RWPE2 (cell line): ENCODE results near the gene FAM72D.
A peak's percentile ranks its signal among the peaks of the same experiment; 100 is the strongest.
"Not testable (repeated sequence)": the region's sequence is repeated elsewhere in the genome, so short reads cannot be mapped to it uniquely, and the experiment has no call there.

ENCODE experiments used
- ATAC-seq: fragments of 200-7000 bp; cut with Tn5 transposase; 3 replicates; pipeline ENCODE4 v1.9.1; 2021; ENCODE audit warnings: low read depth
- DNase-seq: peaks from one replicate; pipeline ENCODE4 v3.0.0-alpha.2; 2020; ENCODE audit warnings: low spot score
- H3K27ac ChIP-seq: fragments of 450-650 bp; 2 replicates; pipeline ENCODE4 v1.5.1; 2017; ENCODE audit warnings: mild to moderate bottlenecking; ENCODE audit not compliant: poor library complexity, severe bottlenecking
- H3K27me3 ChIP-seq: fragments of 250-450 bp; sonication (Bioruptor Pico); 2 replicates; pipeline ENCODE4 v1.5.1; 2021; ENCODE audit warnings: mild to moderate bottlenecking, moderate library complexity; ENCODE audit not compliant: insufficient read depth, poor library complexity, severe bottlenecking
- H3K36me3 ChIP-seq: fragments of 250-450 bp; sonication (Bioruptor Pico); 2 replicates; pipeline ENCODE4 v1.5.1; 2020; ENCODE audit warnings: low read depth, mild to moderate bottlenecking, moderate library complexity
- H3K4me1 ChIP-seq: fragments of 250-450 bp; sonication (Bioruptor Pico); 2 replicates; pipeline ENCODE4 v1.5.1; 2021; ENCODE audit warnings: mild to moderate bottlenecking, moderate library complexity; ENCODE audit not compliant: insufficient read depth, poor library complexity, severe bottlenecking
- H3K4me3 ChIP-seq: fragments of 250-450 bp; sonication (Bioruptor Pico); 2 replicates; pipeline ENCODE4 v1.5.1; 2021; ENCODE audit warnings: mild to moderate bottlenecking, moderate library complexity; ENCODE audit not compliant: severe bottlenecking
- H3K9me3 ChIP-seq: fragments of 250-450 bp; sonication (Bioruptor Pico); 2 replicates; pipeline ENCODE4 v1.5.1; 2021; ENCODE audit warnings: mild to moderate bottlenecking, moderate library complexity; ENCODE audit not compliant: severe bottlenecking

Gene FAM72D

DNA sequence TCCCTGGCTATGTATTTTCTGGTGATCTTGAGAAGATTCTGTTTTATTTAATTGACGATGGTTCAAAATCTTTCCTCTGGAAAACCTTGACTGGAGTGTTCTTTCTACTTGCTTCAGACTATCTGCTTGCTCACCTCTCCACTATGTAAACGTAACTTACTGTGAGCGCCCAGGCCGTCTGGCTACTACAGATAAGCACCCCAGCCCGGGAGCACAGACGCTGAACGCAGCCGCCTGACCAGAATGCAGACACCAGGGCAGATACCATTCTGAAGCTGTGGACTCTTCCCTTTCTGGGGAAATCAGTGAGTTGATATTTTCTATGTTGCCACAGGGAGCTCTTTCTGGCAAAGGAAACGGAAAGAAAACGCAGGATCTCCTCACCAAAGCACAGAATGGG is 29.3 kb upstream of the FAM72D start:
- DNase-seq, H3K4me3 ChIP-seq, H3K9me3 ChIP-seq, H3K4me1 ChIP-seq, ATAC-seq, H3K36me3 ChIP-seq, H3K27me3 ChIP-seq, H3K27ac ChIP-seq: not testable (repeated sequence)

DNA sequence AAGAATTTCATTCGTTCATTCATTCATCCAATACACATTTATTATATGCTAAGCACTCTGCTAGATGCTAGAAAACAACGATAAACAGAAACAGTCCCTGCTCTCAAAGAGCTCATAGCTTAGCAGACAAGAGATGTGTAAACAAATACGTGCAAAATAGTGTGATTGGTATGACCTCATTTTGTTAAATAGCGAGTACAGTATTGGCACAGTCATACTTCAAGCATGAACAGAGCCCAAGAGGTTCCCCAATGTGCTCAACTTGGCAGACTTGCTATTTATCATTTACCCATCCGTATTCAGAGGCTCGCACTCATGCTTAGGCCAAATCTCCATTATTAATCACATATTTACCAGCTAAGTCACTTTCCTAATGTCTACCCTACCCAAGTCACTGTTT is 24.2 kb upstream of the FAM72D start:
- not testable (repeated sequence) for DNase-seq, H3K27ac ChIP-seq, H3K9me3 ChIP-seq, H3K4me1 ChIP-seq, H3K36me3 ChIP-seq, H3K27me3 ChIP-seq, H3K4me3 ChIP-seq
- peak; percentile 78 for ATAC-seq

DNA sequence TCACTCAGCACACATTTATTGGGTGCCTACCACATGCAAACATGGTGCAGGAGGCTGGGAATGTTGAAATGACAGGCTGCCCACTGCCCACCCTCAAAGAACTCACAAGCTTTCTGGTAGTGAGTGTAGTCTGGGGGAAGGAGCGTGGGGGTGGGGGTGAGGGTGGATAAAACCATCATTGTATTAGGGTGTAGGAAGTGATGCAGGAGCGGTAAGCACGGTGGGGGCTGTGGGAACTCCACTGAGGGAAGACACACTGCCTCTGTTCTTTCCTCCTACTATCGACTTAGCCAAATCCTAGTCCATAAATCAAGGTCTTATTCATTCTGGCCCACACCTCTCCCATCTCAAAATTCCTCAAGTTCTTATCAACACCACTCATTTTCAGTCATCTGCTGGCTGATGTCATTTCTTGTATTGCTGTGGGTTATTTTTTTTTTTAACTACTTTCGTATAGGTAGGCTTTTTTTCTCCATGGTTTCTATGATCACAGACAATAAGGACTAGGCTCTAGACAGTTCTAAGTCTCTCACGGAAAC is 21.7 kb upstream of the FAM72D start:
- peak; percentile 72 for ATAC-seq

DNA sequence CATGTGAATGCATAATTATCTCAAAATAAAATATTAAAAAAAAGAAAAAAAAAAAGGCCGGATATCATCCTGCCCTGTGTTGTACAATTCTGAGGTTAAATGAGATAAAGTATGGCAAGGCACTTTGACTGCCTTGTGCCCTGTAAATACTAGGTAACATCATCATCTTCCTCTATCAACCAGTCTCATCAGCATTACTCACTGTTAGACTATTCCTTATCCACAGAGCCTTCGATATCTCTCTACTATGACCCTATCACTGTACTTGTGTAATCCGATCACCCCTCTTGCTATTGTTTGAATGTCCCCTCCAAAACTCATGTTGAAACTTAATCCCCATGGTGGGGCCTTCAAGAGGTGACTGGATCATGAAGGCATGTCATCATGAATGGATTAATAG is 18.9 kb upstream of the FAM72D start:
- H3K27me3 ChIP-seq, H3K4me3 ChIP-seq, H3K4me1 ChIP-seq, H3K36me3 ChIP-seq, H3K27ac ChIP-seq, H3K9me3 ChIP-seq, DNase-seq: not testable (repeated sequence)
- ATAC-seq: peak; percentile 51; the same call in 1 of the 3 replicates

More for the DNA sequence above, 21.7 kb upstream of the FAM72D start:
- H3K27ac ChIP-seq, H3K4me1 ChIP-seq, H3K36me3 ChIP-seq, DNase-seq, H3K9me3 ChIP-seq, H3K27me3 ChIP-seq, H3K4me3 ChIP-seq: not testable (repeated sequence)

DNA sequence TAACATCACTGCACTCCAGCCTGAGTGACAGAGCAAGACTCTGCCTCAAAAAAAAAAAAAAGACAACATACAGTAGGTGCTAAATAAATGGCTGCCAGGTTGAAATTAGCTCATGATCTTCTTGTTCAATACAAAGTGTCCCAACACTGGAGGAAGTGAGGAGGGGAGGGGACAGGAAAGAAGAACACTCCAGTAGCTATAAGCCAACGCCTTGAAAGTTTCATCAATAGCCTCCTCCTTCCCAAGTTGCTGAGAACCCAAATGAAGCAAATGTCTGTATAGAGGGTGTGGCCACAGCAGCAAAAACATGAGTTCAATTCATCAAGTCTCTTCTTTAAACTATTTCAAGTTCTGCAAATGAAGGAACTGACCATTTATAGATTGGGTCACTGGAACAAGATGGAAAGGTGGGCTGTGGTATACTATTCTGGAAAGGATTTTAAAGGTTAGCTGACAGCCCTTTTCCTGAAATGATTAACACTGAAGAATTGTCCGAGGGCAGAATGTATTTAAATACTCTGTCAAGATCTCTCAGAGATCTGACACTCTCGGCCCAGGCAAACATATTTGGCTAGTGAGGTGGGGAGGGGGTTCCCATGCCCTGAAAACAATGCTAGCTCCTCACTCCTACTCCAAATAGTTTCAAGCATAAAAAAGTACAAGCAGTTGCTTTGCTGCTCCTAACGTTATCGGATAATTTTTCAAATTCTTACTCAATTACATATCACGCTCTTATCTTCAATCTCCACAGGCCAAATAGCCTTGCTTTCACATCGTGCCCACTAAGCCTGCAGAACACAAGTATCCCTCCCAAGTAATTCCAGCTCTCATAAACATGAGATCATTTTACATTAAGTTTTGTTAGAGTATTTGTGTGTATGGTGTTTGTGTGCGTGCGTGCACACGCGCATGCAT is 17.6 kb upstream of the FAM72D start:
- not testable (repeated sequence) for ATAC-seq, H3K9me3 ChIP-seq, H3K4me1 ChIP-seq, H3K27ac ChIP-seq, DNase-seq, H3K36me3 ChIP-seq, H3K4me3 ChIP-seq, H3K27me3 ChIP-seq

DNA sequence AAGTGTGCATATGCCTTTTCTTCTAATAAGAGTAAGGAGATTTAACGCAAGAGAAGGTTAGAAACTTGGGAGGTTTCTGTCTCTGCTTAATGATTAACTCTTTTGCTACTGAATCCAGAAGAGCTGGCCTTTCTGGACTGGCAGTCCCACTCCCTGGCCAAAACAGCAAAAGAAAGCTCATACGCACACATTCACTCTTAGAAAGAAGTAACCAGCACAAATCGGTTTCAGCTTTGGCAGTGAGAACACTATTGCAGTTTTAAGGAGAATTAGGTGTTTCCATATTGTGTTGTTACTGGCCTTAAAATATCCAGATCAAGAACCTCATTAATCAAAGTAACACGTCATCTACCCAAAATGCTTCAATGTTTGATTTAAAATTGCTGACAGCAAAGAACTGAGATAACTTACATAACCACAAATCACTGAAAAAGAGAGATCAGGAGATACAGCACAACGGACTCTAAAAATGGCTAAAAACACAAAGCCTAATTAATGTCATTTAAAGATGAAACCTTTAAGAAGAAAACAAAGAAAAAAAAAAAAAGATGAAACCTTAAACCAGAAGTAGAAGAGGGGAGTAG is 16.9 kb upstream of the FAM72D start:
- H3K4me3 ChIP-seq, H3K4me1 ChIP-seq, H3K27me3 ChIP-seq, DNase-seq, H3K9me3 ChIP-seq, ATAC-seq, H3K27ac ChIP-seq, H3K36me3 ChIP-seq: not testable (repeated sequence)

DNA sequence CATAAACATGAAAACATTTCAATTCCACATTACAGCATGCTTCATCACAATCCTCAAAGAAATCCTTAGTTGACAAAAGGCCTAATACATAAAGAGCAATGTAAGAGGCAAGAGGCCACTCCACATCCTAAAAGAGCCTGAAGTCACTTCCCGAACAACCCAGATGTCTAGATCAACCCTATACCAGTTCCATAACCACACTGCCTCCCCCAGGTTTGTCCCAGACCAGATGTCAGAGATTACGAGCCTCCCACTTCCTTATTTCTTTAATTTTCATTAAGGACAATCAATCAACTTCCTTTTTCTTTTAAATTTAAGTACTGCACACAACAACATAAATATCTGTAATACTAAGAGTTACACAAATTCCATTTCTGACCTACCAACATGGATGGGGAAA is 16.0 kb upstream of the FAM72D start:
- not testable (repeated sequence) for DNase-seq, H3K27ac ChIP-seq, H3K4me1 ChIP-seq, H3K27me3 ChIP-seq, ATAC-seq, H3K4me3 ChIP-seq, H3K36me3 ChIP-seq, H3K9me3 ChIP-seq

DNA sequence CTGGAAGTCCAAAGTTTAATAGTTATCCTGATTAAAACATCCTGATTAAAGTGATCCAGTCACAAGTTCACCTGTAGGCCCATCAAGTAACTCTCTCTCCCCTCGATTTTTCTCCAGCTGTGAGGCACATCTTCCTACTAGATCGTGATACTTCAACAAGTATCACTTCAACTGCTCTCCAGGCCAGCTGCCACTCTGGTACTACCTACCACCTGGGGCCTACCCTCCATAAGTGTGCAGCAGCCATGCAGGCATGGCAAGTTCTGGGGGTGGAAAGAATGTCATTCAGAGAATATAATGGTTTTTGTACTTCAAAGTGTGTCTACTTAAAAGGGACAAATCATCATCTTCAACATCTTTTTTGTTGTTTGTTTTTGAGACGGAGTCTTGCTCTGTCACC is 15.6 kb upstream of the FAM72D start:
- not testable (repeated sequence) for H3K36me3 ChIP-seq, ATAC-seq, H3K27ac ChIP-seq, H3K4me1 ChIP-seq, H3K9me3 ChIP-seq, DNase-seq, H3K4me3 ChIP-seq, H3K27me3 ChIP-seq

DNA sequence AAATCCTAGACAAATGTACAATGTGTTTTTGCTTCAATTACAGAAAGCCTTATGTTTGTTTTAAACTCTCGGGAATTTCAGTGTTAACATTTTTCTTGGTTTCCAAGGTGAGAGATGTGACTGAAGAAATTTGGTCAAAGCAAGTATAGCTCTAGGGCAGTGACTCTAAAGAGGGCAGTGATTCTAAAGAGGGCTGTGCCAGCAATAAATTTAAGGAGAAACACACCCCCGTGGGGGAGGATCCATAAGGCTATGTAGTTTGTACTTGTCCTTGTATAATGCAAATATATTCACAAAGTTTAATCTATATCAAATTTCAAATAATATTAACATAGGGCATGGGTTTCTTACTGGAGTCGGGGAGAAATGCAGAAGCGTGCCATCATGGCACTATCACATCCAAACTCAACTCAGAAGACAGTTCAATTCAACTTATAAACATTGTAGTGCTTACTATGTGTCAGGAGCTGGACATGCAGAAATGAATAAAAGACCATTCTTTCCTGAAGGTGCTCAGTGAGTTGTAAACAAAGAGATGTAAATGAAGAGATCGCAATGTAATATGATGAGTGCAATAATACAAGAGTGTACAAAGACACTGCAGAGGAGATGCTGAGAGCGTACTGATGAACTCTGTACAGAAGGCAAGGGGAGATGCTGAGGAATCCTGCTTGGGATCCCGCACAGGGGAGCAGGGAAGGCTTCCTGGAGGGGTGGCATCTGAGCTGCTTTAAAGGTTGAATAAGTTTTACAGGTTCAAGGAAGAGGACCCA is 13.1 kb upstream of the FAM72D start:
- not testable (repeated sequence) for ATAC-seq, DNase-seq, H3K36me3 ChIP-seq, H3K9me3 ChIP-seq, H3K27me3 ChIP-seq, H3K4me1 ChIP-seq, H3K4me3 ChIP-seq, H3K27ac ChIP-seq

DNA sequence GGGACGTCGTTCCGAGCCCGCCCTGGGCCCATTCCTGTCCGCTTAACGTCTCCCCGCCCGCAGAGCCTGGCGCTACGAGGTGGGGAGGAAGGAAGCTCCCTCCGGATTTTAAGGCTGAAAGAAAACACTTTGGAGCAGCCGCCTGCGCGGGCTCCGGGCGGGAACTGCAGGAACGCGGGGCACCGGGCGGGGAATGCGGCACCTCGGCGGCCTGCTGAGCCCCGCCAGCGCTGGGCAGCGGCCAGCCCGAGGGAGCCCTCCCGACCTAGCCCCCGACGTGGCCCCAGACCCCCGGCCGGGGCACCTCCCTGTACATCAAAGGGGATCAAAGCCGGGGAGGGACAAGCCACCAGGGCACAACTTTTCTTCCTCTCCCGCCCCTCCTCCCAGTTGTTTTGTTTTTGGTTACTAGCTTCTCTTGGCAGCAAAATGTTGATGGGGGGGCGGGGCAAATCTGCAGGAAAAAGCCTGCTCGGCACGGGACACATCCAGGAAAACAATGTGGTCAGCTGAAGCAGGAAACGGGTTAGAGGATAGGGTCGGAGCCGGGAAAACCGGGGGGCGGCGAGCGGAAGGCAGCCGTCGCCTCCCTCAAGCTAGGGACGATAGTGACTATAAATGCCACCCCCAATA is 2.1 kb upstream of the FAM72D start:
- DNase-seq: peak; percentile 68
- not testable (repeated sequence) for H3K36me3 ChIP-seq, ATAC-seq

More for the DNA sequence above, 2.1 kb upstream of the FAM72D start:
- Histone ChIP-seq H3K27ac (peak overlapping the region; percentile 46), H3K4me3 (peak overlapping the region; percentile 40)
- not testable (repeated sequence) for H3K4me1 ChIP-seq, H3K9me3 ChIP-seq, H3K27me3 ChIP-seq
